GM18909 (cell line): ENCODE measurements around the gene ADORA1.

Source experiments
- ATAC-seq: cut with Tn5 transposase; IDR thresholded peaks from one replicate; pipeline ENCODE4 v1.9.1; 2021; ENCODE audit warnings: mild to moderate bottlenecking; ENCODE audit not compliant: unreplicated experiment, poor library complexity

Gene ADORA1

GRCh38 chr1:203120325-203121153 lies 7.0 kb upstream of the ADORA1 start:
- ATAC-seq = no peak

GRCh38 chr1:203121186-203122015 lies 6.1 kb upstream of the ADORA1 start:
- ATAC-seq = no peak

- no peak for ATAC-seq
Observed at GRCh38 chr1:203122159-203122558, 5.4 kb upstream of the ADORA1 start.

GRCh38 chr1:203124011-203124410 lies 3.5 kb upstream of the ADORA1 start:
- no peak for ATAC-seq

GRCh38 chr1:203124546-203125317 lies 2.8 kb upstream of the ADORA1 start:
- ATAC-seq = no peak

- ATAC-seq = no peak
Observed at GRCh38 chr1:203126151-203126865, 1.2 kb upstream of the ADORA1 start.

- no peak for ATAC-seq
Observed at GRCh38 chr1:203126866-203127665, 460 bp upstream of the ADORA1 start.

- no peak for ATAC-seq
Observed at GRCh38 chr1:203128431-203128715, 847 bp downstream of the ADORA1 start.

GRCh38 chr1:203128716-203129500 lies 1.4 kb downstream of the ADORA1 start:
- no peak for ATAC-seq

GRCh38 chr1:203129501-203130231 lies 2.1 kb downstream of the ADORA1 start:
- no peak for ATAC-seq

GRCh38 chr1:203130358-203130985 lies 2.9 kb downstream of the ADORA1 start:
- ATAC-seq = no peak

GRCh38 chr1:203131548-203132200 lies 4.1 kb downstream of the ADORA1 start:
- no peak for ATAC-seq

- ATAC-seq = no peak
Observed at GRCh38 chr1:203133970-203134725, 6.6 kb downstream of the ADORA1 start.

GRCh38 chr1:203135636-203136305 lies 8.2 kb downstream of the ADORA1 start:
- no peak for ATAC-seq

- no peak for ATAC-seq
Observed at GRCh38 chr1:203136409-203137042, 9.0 kb downstream of the ADORA1 start.
